Spleen (tissue), 11 donors: ENCODE measurements around the gene CNKSR3. TPM values are rescaled to one million over a fixed set of nuclear protein-coding genes. Genes with fewer than 3 reads are reported as not detected.

Source experiments
- DNase-seq: peaks from one replicate; pipeline ENCODE4 v3.0.0-alpha.2; 2020
- H3K27ac ChIP-seq, 8 donors: fragments of 200-600 bp; sonication (generic) in 7 of 8; 1 replicate in 4 of 8; 2 replicates in 4 of 8; pipeline versions ENCODE4 v1.5.0 to v1.8.0; 2016 to 2021; ENCODE audit warnings: inconsistent platforms in 4 of 8, mild to moderate bottlenecking in 4 of 8, moderate library complexity in 1 of 8
- H3K27me3 ChIP-seq, 7 donors: fragments of 200-600 bp; sonication (generic) in 6 of 7; replicated peaks in 1 of 7; 1 replicate in 4 of 7; 2 replicates in 3 of 7; pipeline versions ENCODE4 v1.5.0 to v1.8.0; 2016 to 2021; ENCODE audit warnings: inconsistent platforms in 3 of 7, mild to moderate bottlenecking in 1 of 7
- H3K36me3 ChIP-seq, 6 donors: fragments of 200-600 bp; sonication (generic) in 5 of 6; 1 replicate in 4 of 6; 2 replicates in 2 of 6; pipeline versions ENCODE4 v1.5.0 to v1.8.0; 2016 to 2021; ENCODE audit warnings: inconsistent platforms in 2 of 6
- H3K4me1 ChIP-seq, 6 donors: fragments of 200-600 bp; sonication (generic) in 5 of 6; 1 replicate in 3 of 6; 2 replicates in 3 of 6; pipeline versions ENCODE4 v1.5.0 to v1.8.0; 2016 to 2021; ENCODE audit warnings: inconsistent platforms in 3 of 6
- H3K4me3 ChIP-seq, 8 donors: fragments of 200-600 bp; sonication (generic) in 7 of 8; 1 replicate in 4 of 8; 2 replicates in 4 of 8; pipeline versions ENCODE4 v1.5.0 to v1.8.0; 2016 to 2021; ENCODE audit warnings: inconsistent platforms in 4 of 8, mild to moderate bottlenecking in 4 of 8, moderate library complexity in 2 of 8
- H3K9me3 ChIP-seq, 8 donors: fragments of 200-600 bp; sonication (generic) in 7 of 8; 1 replicate in 4 of 8; 2 replicates in 4 of 8; pipeline versions ENCODE4 v1.5.0 to v1.8.0; 2016 to 2021; ENCODE audit warnings: inconsistent platforms in 4 of 8
- CTCF ChIP-seq, 11 experiments: fragments of 200-600 bp in 7 of 11; fragments of 450-650 bp in 4 of 11; sonication (generic) in 4 of 11; IDR thresholded peaks in 8 of 11; conservative IDR thresholded peaks in 3 of 11; 1 replicate in 7 of 11; 2 replicates in 4 of 11; pipeline versions ENCODE4 v1.4.0 to v1.8.0; 2016 to 2021; ENCODE audit warnings: antibody characterized with exemption in 11 of 11, inconsistent platforms in 4 of 11, mild to moderate bottlenecking in 1 of 11
- POLR2A ChIP-seq, 3 donors: fragments of 450-650 bp; IDR thresholded peaks; one replicate each; pipeline ENCODE4 v1.5.1; 2017; ENCODE audit warnings: antibody characterized with exemption in 3 of 3, mild to moderate bottlenecking in 1 of 3
- POLR2AphosphoS5 ChIP-seq, 3 donors: sonication (generic); formaldehyde crosslinking; IDR thresholded peaks; one replicate each; pipeline ENCODE4 v1.5.1; 2017; ENCODE audit warnings: antibody characterized with exemption in 3 of 3
- WGBS, 5 donors: extraction: QIAGEN DNeasy Blood & Tissue Kit in 3 of 5; methylation state at CpG; one replicate each; pipeline versions ENCODE4 v1.1.5 to v1.1.7; 2013 to 2018; 5-methylcytosine and 5-hydroxymethylcytosine counted together
- intact Hi-C: fragments of 100-400 bp; cut with DNase I; formaldehyde crosslinking; loops from one replicate; pipeline ENCODE4 v1.15.0; 2023; ENCODE audit warnings: low total_unique reads
- polyA plus RNA-seq, 3 donors: library from polyadenylated mRNA; stranded (reverse); fragments of 200-250 nt; gene quantifications; one replicate each; pipeline ENCODE4 v1.2.1, GENCODE V29; 2013
- total RNA-seq, 7 donors: library from RNA; depleted of rRNA in 3 of 7; stranded (reverse); fragments of >200 nt in 3 of 7; fragmentation: NEBNext Ultra II Directional in 4 of 7; extraction: Animal tissue kit (Norgen Biotek cat#: 25700) in 4 of 7; gene quantifications; one replicate each; pipeline versions ENCODE4 v1.1.0 to v1.2.1, GENCODE V29; 2016 to 2021
- donor health status: healthy with polysubstance abuse.
- donor health status: DM: no; HTN: no; CAD: no; lungs with moderate emphysema.
- donor health status: DM: no; HTN: no; CAD: no.
- donor health status: Bipolar disorder and iron deficiency.
- donor health status: healthy.
- donor health status: DM: no; HTN: no; CAD: no.
- donor health status: DM: yes; HTN: yes; CAD: no.

Gene CNKSR3
- total and polyA plus RNA-seq, 10 donors, result 1.7 to 45.0 (median 18.0) TPM

GRCh38 chr6:154466139-154466538 is 44.3 kb downstream of the CNKSR3 start:
- Histone ChIP-seq H3K27ac (no peak overlapping the region), H3K4me1 (no peaks in the 10 kb centered on the region), H3K36me3 (no peaks in the 10 kb centered on the region), H3K4me3 (no peak overlapping the region), H3K27me3 (no peaks in the 10 kb centered on the region), H3K9me3 (peaks cover 0 to 11% (median 8%) of the 10 kb centered on the region in 8 donors)
- no peak for DNase-seq
- WGBS, 5 donors, result 86 to 90% (median 90%) methylated on average over 3 of the region's 3 CpGs
- TF ChIP-seq POLR2AphosphoS5 (IDR thresholded peaks at IDR 0.05), result no peak
- TF ChIP-seq POLR2A (IDR thresholded peaks at IDR 0.05), result no peak
- TF ChIP-seq CTCF (IDR thresholded peaks at IDR 0.05 in 8 of 11, conservative IDR thresholded peaks at IDR 0.05 in 3 of 11), result no peak
- intact Hi-C loops, result no loop called here

- intact Hi-C loops, result no loop called here
- H3K4me1 ChIP-seq, result peaks cover 0 to 12% (median 0%) of the 10 kb centered on the region in 6 donors
- no peaks in the 10 kb centered on the region for H3K27me3 ChIP-seq
- no peak for TF ChIP-seq POLR2AphosphoS5 (IDR thresholded peaks at IDR 0.05)
- TF ChIP-seq POLR2A (IDR thresholded peaks at IDR 0.05), result no peak
- no peak for TF ChIP-seq CTCF (IDR thresholded peaks at IDR 0.05 in 8 of 11, conservative IDR thresholded peaks at IDR 0.05 in 3 of 11)
- DNase-seq, result no peak
- H3K4me3 ChIP-seq, result no peak overlapping the region
- H3K27ac ChIP-seq, result no peak overlapping the region
- no peaks in the 10 kb centered on the region for H3K36me3 ChIP-seq
- WGBS, 5 donors, result 80 to 93% (median 83%) methylated on average over 7 of the region's 7 CpGs
- H3K9me3 ChIP-seq, result no peaks in the 10 kb centered on the region
Observed at GRCh38 chr6:154463573-154464419, 46.7 kb downstream of the CNKSR3 start.

GRCh38 chr6:154462425-154462824 is 48.1 kb downstream of the CNKSR3 start:
- intact Hi-C loops, result no loop called here

More at GRCh38 chr6:154462425-154462824, 48.1 kb downstream of the CNKSR3 start:
- Histone ChIP-seq H3K4me1 (peaks cover 0 to 12% (median 0%) of the 10 kb centered on the region in 6 donors), H3K27me3 (no peaks in the 10 kb centered on the region), H3K27ac (no peak overlapping the region), H3K9me3 (no peaks in the 10 kb centered on the region), H3K36me3 (no peaks in the 10 kb centered on the region), H3K4me3 (no peak overlapping the region)
- TF ChIP-seq POLR2A (IDR thresholded peaks at IDR 0.05) (no peak), CTCF (IDR thresholded peaks at IDR 0.05 in 8 of 11, conservative IDR thresholded peaks at IDR 0.05 in 3 of 11) (no peak), POLR2AphosphoS5 (IDR thresholded peaks at IDR 0.05) (no peak)
- DNase-seq, result no peak
- WGBS, 5 donors, result 45 to 74% (median 66%) methylated on average over 5 of the region's 5 CpGs
